AG09309 (cell line): Measurements from ENCODE around the gene FAM131B.
"Not testable (repeated sequence)": the region's sequence is repeated elsewhere in the genome, so short reads cannot be mapped to it uniquely, and the experiment has no call there.

Experiments
- DNase-seq: peaks from one replicate; pipeline ENCODE4 v3.0.0-alpha.2; 2010; ENCODE audit warnings: low read depth
- H3K4me3 ChIP-seq: 2 replicates; pipeline ENCODE4 v1.5.1; 2011; ENCODE audit warnings: mild to moderate bottlenecking, low read depth, low read length, moderate library complexity; ENCODE audit not compliant: control insufficient read depth
- CTCF ChIP-seq: IDR thresholded peaks from 2 replicates; pipeline ENCODE4 v1.5.1; 2011; ENCODE audit warnings: mild to moderate bottlenecking, low read depth, low read length, inconsistent platforms; ENCODE audit not compliant: insufficient read depth, control insufficient read depth; ENCODE audit errors: missing control alignments

The FAM131B gene

GRCh38 chr7:143394068-143394467 lies 31.6 kb upstream of the FAM131B start:
- no peak for TF ChIP-seq CTCF
- no peak overlapping the region for H3K4me3 ChIP-seq
- DNase-seq: no peak

GRCh38 chr7:143393267-143394041 lies 30.9 kb upstream of the FAM131B start:
- no peak for DNase-seq
- no peak overlapping the region for H3K4me3 ChIP-seq
- no peak for TF ChIP-seq CTCF

GRCh38 chr7:143392875-143393266 lies 30.4 kb upstream of the FAM131B start:
- no peak for TF ChIP-seq CTCF
- no peak overlapping the region for H3K4me3 ChIP-seq
- no peak for DNase-seq

GRCh38 chr7:143392427-143392826 lies 29.9 kb upstream of the FAM131B start:
- DNase-seq, H3K4me3 ChIP-seq: not testable (repeated sequence)

- no peak overlapping the region for H3K4me3 ChIP-seq
- no peak for TF ChIP-seq CTCF
- no peak for DNase-seq
Observed at GRCh38 chr7:143391462-143392404, 29.2 kb upstream of the FAM131B start.

- no peak for DNase-seq
- no peak overlapping the region for H3K4me3 ChIP-seq
- TF ChIP-seq CTCF: no peak
Observed at GRCh38 chr7:143390773-143391317, 28.3 kb upstream of the FAM131B start.
